ENCODE data around the gene SRPK1.
"Not testable (repeated sequence)": the region's sequence is repeated elsewhere in the genome, so short reads cannot be mapped to it uniquely, and the experiment has no call there.

Gene SRPK1

GRCh38 chr6:35929601-35930000 is 8.7 kb upstream of the SRPK1 start:
- DNase-seq = no peak

GRCh38 chr6:35926509-35927215 is 5.8 kb upstream of the SRPK1 start:
- DNase-seq = no peak

GRCh38 chr6:35925961-35926360 is 5.1 kb upstream of the SRPK1 start:
- no peak for DNase-seq

DNA sequence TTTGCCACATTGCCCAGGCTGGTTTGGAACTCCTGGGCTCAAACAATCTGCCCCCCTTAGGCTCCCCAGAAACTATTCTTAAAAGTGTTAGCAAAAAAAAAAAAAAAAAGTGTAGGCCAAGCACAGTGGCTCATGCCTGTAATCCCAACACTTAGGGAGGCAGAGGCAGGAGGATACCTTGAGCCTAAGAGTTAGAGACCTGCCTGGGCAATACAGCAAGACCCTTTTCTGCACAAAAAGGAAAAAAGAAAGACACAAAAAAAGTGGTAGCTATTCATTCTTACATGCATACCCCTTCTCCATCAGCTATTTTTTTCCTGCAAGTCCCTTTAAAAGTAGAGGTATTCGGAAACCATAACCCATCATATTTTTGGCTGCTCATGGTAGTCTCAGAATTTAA is 3.2 kb upstream of the SRPK1 start:
- DNase-seq = no peak

DNA sequence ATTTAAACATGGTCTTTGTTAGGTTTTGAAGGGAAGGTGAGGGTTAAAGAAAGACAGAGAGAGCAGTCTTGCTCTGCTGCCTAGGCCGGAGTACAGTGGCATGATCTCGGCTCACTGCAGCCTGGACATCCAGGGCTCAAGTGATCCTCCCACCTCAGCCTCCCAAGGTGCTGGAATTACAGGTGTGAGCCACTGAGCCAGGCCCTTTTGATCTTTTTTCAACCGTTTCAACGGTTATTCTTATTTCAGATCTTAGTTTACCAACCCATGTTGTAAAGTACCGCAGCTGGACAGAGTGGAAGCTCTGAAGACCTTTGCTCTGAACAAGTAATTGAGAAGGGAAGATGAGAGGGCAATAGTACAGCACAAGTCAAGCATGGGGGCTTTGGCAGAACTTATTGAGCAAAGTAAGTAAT is 1.2 kb upstream of the SRPK1 start:
- DNase-seq = no peak

DNA sequence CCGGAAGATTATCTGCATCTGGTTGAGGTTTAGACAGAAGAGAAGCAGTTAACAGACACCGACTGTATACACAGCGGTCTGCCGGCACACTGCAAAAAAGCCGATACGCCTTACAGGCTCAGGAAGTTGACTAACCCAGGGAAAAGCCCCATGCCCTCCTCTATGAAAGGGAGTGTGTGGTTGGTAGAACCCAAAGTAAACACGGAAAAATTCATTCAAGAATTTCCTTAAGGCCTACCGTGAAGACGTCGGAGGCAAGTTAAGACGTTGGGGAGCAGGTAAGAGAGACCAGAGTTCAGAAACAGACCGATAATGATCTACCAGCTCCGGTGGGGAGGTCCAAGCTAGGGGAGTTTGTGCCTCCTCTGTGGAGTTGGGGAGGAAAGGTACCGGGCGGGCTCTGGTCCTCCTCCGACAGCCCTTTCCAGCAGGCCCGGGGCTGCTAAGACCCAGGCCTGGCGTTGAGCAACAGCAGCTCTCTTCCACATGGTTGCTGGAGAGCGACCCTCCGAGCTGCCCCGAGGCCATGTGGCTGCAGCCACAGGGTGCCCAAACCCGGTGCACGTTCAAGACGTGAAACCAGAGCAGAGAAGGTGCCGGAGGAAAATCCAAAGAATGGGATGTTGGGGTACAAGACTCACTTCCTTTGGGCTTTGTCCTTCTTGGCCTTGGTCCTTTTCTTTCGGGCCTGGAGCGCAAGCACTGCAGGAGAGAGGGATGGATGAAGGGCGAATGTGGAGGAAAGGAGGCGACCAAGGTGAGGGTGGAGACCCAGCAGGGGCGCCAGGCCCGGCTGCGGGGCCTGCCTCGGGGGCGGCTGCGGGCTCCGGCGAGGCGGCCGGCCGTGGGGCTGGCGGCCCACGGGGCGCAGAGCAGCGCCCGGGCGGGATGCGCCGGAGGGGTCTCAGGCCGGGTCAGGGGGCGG is 809 bp downstream of the SRPK1 start:
- DNase-seq = no peak

GRCh38 chr6:35919085-35919826 is 1.6 kb downstream of the SRPK1 start:
- DNase-seq = no peak

DNA sequence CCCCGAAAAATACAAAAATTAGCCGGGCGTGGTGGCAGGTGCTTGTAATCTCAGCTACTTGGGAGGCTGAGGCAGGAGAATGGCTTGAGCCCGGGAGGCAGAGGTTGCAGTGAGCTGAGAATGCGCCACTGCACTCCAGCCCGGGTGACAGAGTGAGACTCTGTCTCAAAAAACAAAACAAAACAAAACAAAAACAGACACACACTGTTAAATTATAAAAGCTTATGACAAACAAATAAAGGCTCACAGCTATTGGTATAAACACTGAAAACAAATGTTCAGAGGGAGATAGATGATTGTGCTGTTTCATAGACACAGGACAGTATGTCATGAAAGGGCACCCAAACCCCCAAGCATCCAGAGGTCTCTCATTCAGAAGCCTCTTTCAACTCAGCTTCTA is 4.0 kb downstream of the SRPK1 start:
- DNase-seq = not testable (repeated sequence)

DNA sequence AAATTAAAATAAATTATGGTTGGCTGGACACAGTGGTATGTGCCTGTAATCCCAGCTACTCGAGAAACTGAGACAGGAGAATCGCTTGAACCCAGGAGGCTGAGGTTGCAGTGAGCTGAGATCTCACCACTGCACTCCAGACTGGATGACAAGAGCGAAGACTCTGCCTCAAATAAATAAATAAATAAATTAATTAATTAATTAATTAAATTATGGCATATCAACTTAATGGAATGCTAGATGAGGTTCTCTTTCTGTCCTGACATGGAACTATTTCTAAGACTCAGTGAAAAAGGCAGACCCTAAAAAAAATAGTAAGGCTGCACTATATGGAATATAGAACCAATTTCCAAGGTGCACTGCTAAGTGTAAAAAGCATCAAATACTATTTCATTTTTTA is 4.8 kb downstream of the SRPK1 start:
- DNase-seq = no peak

DNA sequence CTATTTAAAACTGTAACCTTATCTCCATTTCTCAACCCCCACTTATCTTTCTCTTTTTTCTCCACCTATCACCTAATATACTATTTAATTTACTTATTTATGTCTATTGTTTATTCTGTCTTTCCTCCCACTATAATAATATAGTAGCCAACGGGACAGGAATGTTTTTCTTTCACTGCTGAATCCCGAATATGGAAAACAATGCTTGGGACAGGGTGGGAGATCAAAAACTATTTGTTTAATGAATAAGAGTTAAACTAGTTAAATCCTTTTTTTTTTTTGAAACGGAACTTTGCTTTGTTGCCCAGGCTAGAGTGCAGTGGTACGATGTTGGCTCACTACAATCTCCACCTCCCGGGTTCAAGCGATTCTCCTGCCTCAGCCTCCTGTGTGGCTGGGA is 6.4 kb downstream of the SRPK1 start:
- no peak for DNase-seq

GRCh38 chr6:35911871-35912653 is 8.8 kb downstream of the SRPK1 start:
- no peak for DNase-seq

DNA sequence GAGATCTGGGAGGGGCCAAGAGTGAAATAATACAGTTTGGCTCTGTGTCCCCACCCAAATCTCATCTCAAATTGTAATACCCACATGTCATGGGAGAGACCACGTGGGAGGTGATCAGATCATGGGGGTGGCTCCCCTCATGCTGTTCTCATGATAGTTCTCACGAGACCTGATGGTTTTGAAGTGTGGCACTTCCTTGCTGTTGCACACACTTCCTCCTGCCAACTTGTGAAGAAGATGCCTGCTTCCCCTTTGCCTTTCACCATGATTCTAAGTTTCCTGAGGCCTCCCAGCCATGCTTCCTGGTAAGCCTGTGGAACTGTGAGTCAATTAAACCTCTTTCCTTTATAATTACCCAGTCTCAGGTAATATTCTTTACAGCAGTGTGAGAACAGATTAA is 11.3 kb downstream of the SRPK1 start:
- not testable (repeated sequence) for DNase-seq

DNA sequence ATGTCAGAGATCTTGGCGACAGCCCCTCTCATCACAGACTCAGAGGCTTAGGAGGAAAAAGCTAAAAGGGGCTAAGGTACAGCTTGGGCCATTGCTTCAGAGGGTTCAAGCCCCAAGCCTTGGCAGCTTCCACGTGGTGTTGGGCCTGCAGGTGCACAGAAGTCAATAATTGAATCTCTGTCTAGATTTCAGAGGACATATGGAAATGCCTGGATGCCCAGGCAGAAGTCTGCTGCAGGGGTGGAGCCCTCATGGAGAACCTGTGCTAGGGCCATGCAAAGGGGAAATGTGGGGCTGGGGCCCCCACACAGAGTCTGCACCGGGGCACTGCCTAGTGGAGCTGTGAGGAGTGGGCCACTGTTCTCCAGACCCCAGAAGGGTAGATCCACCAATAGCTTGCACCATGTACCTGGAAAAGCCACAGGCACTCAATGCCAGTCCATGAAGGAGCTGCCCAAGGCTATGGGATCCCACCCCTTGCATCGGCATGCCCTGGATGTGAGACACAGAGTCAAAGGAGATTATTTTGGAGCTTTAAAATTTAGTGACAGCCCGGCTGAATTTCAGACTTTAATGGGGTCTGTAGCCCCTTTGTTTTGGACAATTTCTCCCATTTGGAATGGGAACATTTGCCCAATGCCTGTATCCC is 12.0 kb downstream of the SRPK1 start:
- not testable (repeated sequence) for DNase-seq

DNA sequence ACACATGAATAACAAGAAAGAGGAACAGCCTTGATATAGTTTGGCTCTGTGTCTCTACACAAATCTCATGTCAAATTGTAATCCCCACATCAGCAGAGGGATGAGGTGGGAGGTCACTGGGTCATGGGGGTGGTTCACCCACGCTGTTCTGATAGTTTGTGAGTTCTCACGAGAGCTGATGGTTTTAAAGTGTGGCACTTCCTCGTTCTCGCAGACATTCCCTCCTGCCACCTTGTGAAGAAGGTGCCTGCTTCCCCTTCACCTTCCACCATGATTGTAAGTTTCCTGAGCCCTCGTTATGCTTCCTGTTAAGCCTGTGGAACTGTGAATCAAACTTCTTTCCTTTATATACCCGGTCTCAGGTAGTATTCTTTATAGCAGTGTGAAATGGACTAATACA is 13.1 kb downstream of the SRPK1 start:
- DNase-seq = no peak

- no peak for DNase-seq
Observed at GRCh38 chr6:35906499-35906846, 14.4 kb downstream of the SRPK1 start.

DNA sequence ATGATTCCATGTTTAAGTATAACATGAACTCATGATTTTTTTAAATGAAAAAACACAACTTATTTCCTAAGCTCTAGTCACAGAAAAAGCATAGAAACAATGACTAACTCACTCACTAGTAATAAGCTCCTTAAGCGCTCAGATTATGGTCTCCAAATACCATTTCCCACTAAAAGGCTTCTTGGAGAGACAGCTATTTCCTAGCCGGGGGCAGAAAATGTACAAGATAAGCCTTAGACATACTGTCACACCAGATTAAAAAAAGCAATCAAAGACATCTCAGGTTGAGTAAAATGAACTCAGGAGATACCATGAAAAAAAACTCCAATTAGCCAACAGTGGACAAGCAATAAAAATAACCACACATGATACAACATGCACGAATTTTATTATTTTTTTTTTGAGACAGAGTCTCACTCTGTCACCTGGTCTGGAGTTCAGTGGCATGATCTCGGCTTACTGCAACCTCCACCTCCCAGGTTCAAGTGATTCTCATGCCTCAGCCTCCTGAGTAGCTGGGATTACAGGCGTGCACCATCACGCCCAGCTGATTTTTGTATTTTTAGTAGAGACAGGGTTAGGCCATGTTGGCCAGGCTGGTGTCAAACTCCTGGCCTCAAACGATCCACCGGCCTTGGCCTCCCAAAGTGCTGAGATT is 14.9 kb downstream of the SRPK1 start:
- DNase-seq = no peak

- no peak for DNase-seq
Observed at GRCh38 chr6:35905141-35905785, 15.6 kb downstream of the SRPK1 start.

- no peak for DNase-seq
Observed at GRCh38 chr6:35903679-35904078, 17.2 kb downstream of the SRPK1 start.

DNA sequence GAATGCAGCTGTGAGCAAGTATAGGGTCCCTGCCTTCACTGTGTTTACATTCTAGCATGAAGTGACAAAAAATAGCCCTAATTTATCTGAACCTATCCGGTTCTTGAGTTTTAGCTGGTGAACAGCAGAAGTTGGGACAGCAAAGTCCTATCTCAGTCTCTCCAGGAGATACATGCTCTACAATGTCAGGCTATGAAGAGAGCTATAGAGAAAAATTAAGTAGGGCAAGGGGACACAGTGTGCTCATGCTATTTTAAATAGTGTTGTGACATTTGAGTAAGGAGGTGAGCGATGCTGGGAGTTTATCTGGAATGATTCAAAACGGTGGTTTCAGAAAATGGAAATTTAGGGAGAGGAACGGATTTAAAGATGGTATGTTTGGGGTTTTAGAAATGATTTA is 20.4 kb downstream of the SRPK1 start:
- no peak for DNase-seq

DNA sequence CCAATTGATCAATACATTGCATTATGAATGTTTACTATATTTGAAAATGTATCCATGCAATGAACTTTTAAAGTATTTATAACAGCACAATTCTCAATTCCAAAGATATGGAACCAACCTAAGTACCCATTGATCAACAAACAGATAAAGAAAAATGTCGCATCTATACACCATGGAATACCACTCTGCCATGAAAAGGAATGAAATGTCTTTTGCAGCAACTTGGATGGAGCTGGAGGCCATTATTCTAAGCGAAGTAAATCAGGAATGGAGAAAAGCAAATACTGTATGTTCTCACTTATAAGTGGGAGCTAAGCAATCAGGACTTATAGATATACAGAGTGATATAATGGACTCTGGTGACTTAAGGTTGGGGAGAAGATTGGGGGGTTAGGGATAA is 22.9 kb downstream of the SRPK1 start:
- DNase-seq = no peak

- no peak for DNase-seq
Observed at GRCh38 chr6:35897486-35897885, 23.4 kb downstream of the SRPK1 start.
